HCT116 (cell line): ENCODE results near the gene PPP1R14C. TPM values are rescaled to one million over a fixed set of nuclear protein-coding genes. Genes with fewer than 3 reads are reported as not detected.

Experiments used
- ATAC-seq: fragments of 200-7000 bp; cut with Tn5 transposase; 2 replicates; pipeline ENCODE4 v1.9.1; 2020; ENCODE audit warnings: mild to moderate bottlenecking, moderate library complexity
- BruUV-seq: library from RNA; stranded (reverse); fragments of 400-500 nt; replicated peaks from 2 replicates; lab custom pipeline; 2021; lab: Mats Ljungman, UMichigan
- CTCF ChIA-PET: fragments of 300-600 bp; sonication (Branson Sonifier 250); formaldehyde crosslinking; loops from one replicate; lab custom pipeline; 2021; ENCODE audit warnings: antibody characterized with exemption; lab: Charles Lee
- POLR2A ChIA-PET: fragments of 300-600, 350-600 bp; sonication (Branson Sonifier 250); formaldehyde crosslinking; loops from one replicate; lab custom pipeline; 2021; ENCODE audit warnings: antibody characterized with exemption; lab: Charles Lee
- RAD21 ChIA-PET, 2 experiments: fragments of 300-600 bp; sonication (Branson Sonifier 250); formaldehyde crosslinking; loops; one replicate each; lab custom pipeline; 2023; ENCODE audit warnings: low total read pairs in 2 of 2; ENCODE audit not compliant: uncharacterized antibody in 2 of 2, unreplicated experiment in 2 of 2, low non-redundant PET in 1 of 2; lab: Charles Lee
- DNase-seq: peaks from one replicate; pipeline ENCODE4 v3.0.0-alpha.2; 2010; ENCODE audit warnings: low read depth, low spot score
- H2AFZ ChIP-seq: fragments of 200-600 bp; shearing (Covaris generic), sonication (generic); 2 replicates; pipeline ENCODE4 v1.6.1; 2017; ENCODE audit warnings: low read depth, mixed run types, mixed read lengths, antibody characterized with exemption, low read length; ENCODE audit not compliant: poor library complexity, severe bottlenecking
- H3K27ac ChIP-seq: 2 replicates; pipeline ENCODE4 v1.5.1; 2012; ENCODE audit warnings: low read depth, low read length
- H3K27me3 ChIP-seq: fragments of 200-600 bp; sonication (generic); 2 replicates; pipeline ENCODE4 v1.6.1; 2016; ENCODE audit warnings: mixed run types, low read length, mixed read lengths; ENCODE audit not compliant: insufficient read depth
- H3K36me3 ChIP-seq, 2 experiments: fragments of 200-500 bp in 1 of 2; fragments of 200-600 bp in 1 of 2; sonication (Bioruptor generic) in 1 of 2; sonication (generic) in 1 of 2; 2 replicates each; pipeline versions ENCODE4 v1.5.1 to v1.6.1; 2014 to 2016; ENCODE audit warnings: low read length in 2 of 2, inconsistent platforms in 1 of 2, mixed read lengths in 1 of 2, mixed run types in 1 of 2; ENCODE audit not compliant: insufficient read depth in 2 of 2, control insufficient read depth in 1 of 2
- H3K4me1 ChIP-seq, 2 experiments: fragments of 200-600 bp in 1 of 2; sonication (generic) in 1 of 2; 2 replicates each; pipeline versions ENCODE4 v1.5.1 to v1.6.1; 2012 to 2017; ENCODE audit warnings: low read length in 2 of 2, inconsistent platforms in 1 of 2, mild to moderate bottlenecking in 1 of 2, mixed read lengths in 1 of 2, mixed run types in 1 of 2, moderate library complexity in 1 of 2; ENCODE audit not compliant: insufficient read depth in 2 of 2, control insufficient read depth in 1 of 2
- H3K4me2 ChIP-seq: fragments of 200-600 bp; sonication (generic); 2 replicates; pipeline ENCODE4 v1.6.1; 2017; ENCODE audit warnings: mixed run types, low read length, mixed read lengths
- H3K4me3 ChIP-seq, 2 experiments: fragments of 200-600 bp in 1 of 2; sonication (generic) in 1 of 2; replicated peaks in 1 of 2; 2 replicates each; pipeline ENCODE4 v1.5.1; 2011 to 2016; ENCODE audit warnings: low read length in 2 of 2, control low read depth in 1 of 2, low read depth in 1 of 2, mild to moderate bottlenecking in 1 of 2, mixed read lengths in 1 of 2, mixed run types in 1 of 2
- H3K79me2 ChIP-seq: fragments of 200-600 bp; sonication (generic); 2 replicates; pipeline ENCODE4 v1.6.1; 2017; ENCODE audit warnings: mild to moderate bottlenecking, mixed run types, low read length, moderate library complexity, mixed read lengths; ENCODE audit not compliant: insufficient read depth
- H3K9ac ChIP-seq: fragments of 200-600 bp; sonication (generic); 2 replicates; pipeline ENCODE4 v1.6.1; 2016; ENCODE audit warnings: low read length, mixed read lengths
- H3K9me2 ChIP-seq: fragments of 200-600 bp; sonication (generic), shearing (Covaris generic); 2 replicates; pipeline ENCODE4 v1.6.1; 2017; ENCODE audit warnings: mixed run types, mild to moderate bottlenecking, moderate library complexity; ENCODE audit not compliant: insufficient read depth
- H3K9me3 ChIP-seq, 2 experiments: fragments of 200-500 bp in 1 of 2; fragments of 200-600 bp in 1 of 2; sonication (Bioruptor generic) in 1 of 2; sonication (generic) in 1 of 2; 2 replicates each; pipeline ENCODE4 v1.6.1; 2014 to 2017; ENCODE audit warnings: low read length in 2 of 2, mixed read lengths in 2 of 2, inconsistent platforms in 1 of 2, low read depth in 1 of 2, mild to moderate bottlenecking in 1 of 2, mixed run types in 1 of 2, moderate library complexity in 1 of 2; ENCODE audit not compliant: control insufficient read depth in 1 of 2, insufficient read depth in 1 of 2
- H4K20me1 ChIP-seq: fragments of 200-600 bp; sonication (generic), shearing (Covaris generic); 2 replicates; pipeline ENCODE4 v1.6.1; 2017; ENCODE audit warnings: mixed run types, mild to moderate bottlenecking, moderate library complexity; ENCODE audit not compliant: insufficient read depth
- CTCF ChIP-seq, 3 experiments: fragments of 200-600 bp in 1 of 3; sonication (generic) in 1 of 3; IDR thresholded peaks in 2 of 3; conservative IDR thresholded peaks in 1 of 3; 2 replicates each; pipeline ENCODE4 v1.5.1; 2012 to 2017; ENCODE audit warnings: low read depth in 2 of 3, low read length in 2 of 3, antibody characterized with exemption in 1 of 3, borderline replicate concordance in 1 of 3, control low read depth in 1 of 3, mild to moderate bottlenecking in 1 of 3, mixed read lengths in 1 of 3, mixed run types in 1 of 3, moderate library complexity in 1 of 3; ENCODE audit not compliant: insufficient read depth in 1 of 3
- FOSL1 ChIP-seq: IDR thresholded peaks from 2 replicates; pipeline ENCODE4 v1.6.1; 2012; ENCODE audit warnings: low read depth
- SRF ChIP-seq: IDR thresholded peaks from 2 replicates; pipeline ENCODE4 v1.6.1; 2012; ENCODE audit warnings: low read depth
- ZNF274 ChIP-seq: fragments of 200-500 bp; sonication (Bioruptor generic); IDR thresholded peaks from 2 replicates; pipeline ENCODE4 v1.6.1; 2014; ENCODE audit warnings: mild to moderate bottlenecking, low read depth, low read length, inconsistent platforms
- intact Hi-C: fragments of 100-400 bp; cut with micrococcal nuclease; formaldehyde crosslinking; loops from 2 replicates; pipeline ENCODE4 v1.10.0; 2022
- total RNA-seq: library from RNA; stranded (reverse); gene quantifications from one replicate; pipeline ENCODE4 v1.2.1, GENCODE V29; 2021; ENCODE audit not compliant: unreplicated experiment

The PPP1R14C gene
- total RNA-seq, 1 experiment from 2014 or later = 7.8 TPM

- ATAC-seq = no peak
- Histone ChIP-seq H2AFZ (no peak overlapping the region), H3K4me1 (peaks cover 0 to 12% of the 10 kb centered on the region in 2 experiments; a peak in 2 of 4 replicates), H3K9me2 (no peaks in the 10 kb centered on the region), H3K4me2 (no peak overlapping the region), H3K27ac (no peak overlapping the region), H3K36me3 (no peaks in the 10 kb centered on the region), H3K27me3 (no peaks in the 10 kb centered on the region), H3K9ac (no peak overlapping the region), H3K9me3 (no peaks in the 10 kb centered on the region), H3K4me3 (no peak overlapping the region), H4K20me1 (no peaks in the 10 kb centered on the region), H3K79me2 (no peaks in the 10 kb centered on the region)
- POLR2A ChIA-PET = no interaction called here
- RAD21 ChIA-PET = no interaction called here
- no TSS peak for BruUV-seq
- CTCF ChIA-PET = no interaction called here
- DNase-seq = no peak
- intact Hi-C loops = no loop called here
- TF ChIP-seq FOSL1 = no peak
- no peak for TF ChIP-seq SRF
- TF ChIP-seq, all 23 proteins: peak for 0
Observed at GRCh38 chr6:150212778-150213177, 69.9 kb downstream of the PPP1R14C start.

DNA sequence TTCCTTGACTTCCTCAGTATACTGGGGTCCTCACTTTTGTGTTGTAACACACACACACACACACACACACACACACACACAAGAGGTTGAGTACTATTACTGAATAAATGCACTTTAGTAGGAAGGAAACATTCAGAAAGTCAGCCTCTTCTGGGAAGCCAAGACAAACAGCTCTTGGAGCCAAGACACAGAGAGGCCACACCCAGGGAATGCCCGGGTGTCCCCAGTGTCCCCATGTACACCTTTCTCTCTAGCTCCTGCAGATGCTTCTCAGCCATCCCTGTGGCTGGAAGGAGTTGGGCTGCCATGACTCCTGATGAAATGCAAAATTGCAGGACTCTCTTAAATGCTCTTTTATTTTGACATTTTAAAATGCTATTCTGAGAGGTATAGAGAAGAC, 70.5 kb downstream of the PPP1R14C start:
- no peak overlapping the region for H3K9ac ChIP-seq
- H3K4me2 ChIP-seq = no peak overlapping the region
- ChIA-PET POLR2A (no interaction called here), RAD21 (interaction anchor here in 1 of 2 experiments (0.6 kb wide), 1 partner anchor 797 kb away, joined by 3 read pairs; no protein-coding TSS in a partner anchor)
- H3K4me3 ChIP-seq = no peak overlapping the region
- peaks cover 0 to 7% of the 10 kb centered on the region in 2 experiments; a peak in 2 of 4 replicates for H3K4me1 ChIP-seq
- no peaks in the 10 kb centered on the region for H4K20me1 ChIP-seq
- no peaks in the 10 kb centered on the region for H3K9me2 ChIP-seq
- H3K27ac ChIP-seq = no peak overlapping the region
- BruUV-seq = no TSS peak
- intact Hi-C loops = no loop called here
- no peak overlapping the region for H2AFZ ChIP-seq
- DNase-seq = no peak
- no peaks in the 10 kb centered on the region for H3K27me3 ChIP-seq
- no peaks in the 10 kb centered on the region for H3K36me3 ChIP-seq
- H3K9me3 ChIP-seq = no peaks in the 10 kb centered on the region
- TF ChIP-seq CTCF (IDR thresholded peaks at IDR 0.05 in 2 of 3, conservative IDR thresholded peaks at IDR 0.05 in 1 of 3; ENCODE audit: borderline replicate concordance in 1 of 3, insufficient read depth in 1 of 3, low read depth in 2 of 3, low read length in 2 of 3) = no peak
- no peak for TF ChIP-seq ZNF274
- TF ChIP-seq, all 23 proteins: peak for 0
- no peak for ATAC-seq
- CTCF ChIA-PET = no interaction called here
- no peaks in the 10 kb centered on the region for H3K79me2 ChIP-seq
